CD14-positive monocyte (primary cell): Measurements from ENCODE around the gene GRIP1. TPM values are rescaled to one million over a fixed set of nuclear protein-coding genes. Genes with fewer than 3 reads are reported as not detected.

Experiments
- DNase-seq, 3 donors: peaks; one replicate each; pipeline ENCODE4 v3.0.0-alpha.2; 2011 to 2022
- H2AFZ ChIP-seq: 2 replicates; pipeline ENCODE4 v1.6.0; 2012; ENCODE audit warnings: mild to moderate bottlenecking, low read depth, low read length, inconsistent platforms; ENCODE audit not compliant: insufficient read depth, poor library complexity, severe bottlenecking
- H3K27ac ChIP-seq, 2 donors: 1 replicate in 1 of 2; 2 replicates in 1 of 2; pipeline ENCODE4 v1.5.1; 2012 to 2013; ENCODE audit warnings: low read length in 2 of 2, control low read depth in 1 of 2, inconsistent platforms in 1 of 2, low read depth in 1 of 2, mild to moderate bottlenecking in 1 of 2
- H3K27me3 ChIP-seq, 2 donors: one replicate each; pipeline versions ENCODE4 v1.6.0 to v1.6.1; 2011 to 2013; ENCODE audit warnings: low read length in 2 of 2; ENCODE audit not compliant: control insufficient read depth in 2 of 2, insufficient read depth in 2 of 2
- H3K36me3 ChIP-seq, 2 donors: replicated peaks in 1 of 2; 1 replicate in 1 of 2; 2 replicates in 1 of 2; pipeline versions ENCODE4 v1.5.1 to v1.6.1; 2012 to 2013; ENCODE audit warnings: low read length in 2 of 2, control low read depth in 1 of 2, inconsistent platforms in 1 of 2, mild to moderate bottlenecking in 1 of 2; ENCODE audit not compliant: insufficient read depth in 2 of 2, control insufficient read depth in 1 of 2
- H3K4me1 ChIP-seq, 2 donors: 1 replicate in 1 of 2; 2 replicates in 1 of 2; pipeline versions ENCODE4 v1.5.1 to v1.6.1; 2012 to 2013; ENCODE audit warnings: low read length in 2 of 2, control low read depth in 1 of 2, inconsistent platforms in 1 of 2, mild to moderate bottlenecking in 1 of 2, moderate library complexity in 1 of 2; ENCODE audit not compliant: insufficient read depth in 2 of 2, control insufficient read depth in 1 of 2
- H3K4me2 ChIP-seq: replicated peaks from 2 replicates; pipeline ENCODE3; 2012; ENCODE audit warnings: low read length, moderate library complexity, mild to moderate bottlenecking; ENCODE audit not compliant: poor library complexity, severe bottlenecking; ENCODE audit errors: extremely low read depth
- H3K4me3 ChIP-seq, 3 experiments: fragments of 200-600 bp in 1 of 3; sonication (generic) in 1 of 3; replicated peaks in 1 of 3; 1 replicate in 2 of 3; 2 replicates in 1 of 3; pipeline ENCODE4 v1.5.1; 2011 to 2013; ENCODE audit warnings: low read length in 3 of 3, mild to moderate bottlenecking in 3 of 3, control low read depth in 2 of 3, low read depth in 2 of 3, inconsistent platforms in 1 of 3, moderate library complexity in 1 of 3
- H3K79me2 ChIP-seq: 2 replicates; pipeline ENCODE4 v1.6.0; 2012; ENCODE audit warnings: mild to moderate bottlenecking, control low read depth, inconsistent platforms, low read length, moderate library complexity; ENCODE audit not compliant: insufficient read depth
- H3K9ac ChIP-seq: 2 replicates; pipeline ENCODE4 v1.6.0; 2017; ENCODE audit warnings: low read length, mild to moderate bottlenecking; ENCODE audit not compliant: insufficient read depth, poor library complexity, severe bottlenecking
- H3K9me3 ChIP-seq, 2 donors: replicated peaks in 1 of 2; 1 replicate in 1 of 2; 2 replicates in 1 of 2; pipeline versions ENCODE4 v1.5.1 to v1.6.1; 2012 to 2013; ENCODE audit warnings: low read length in 2 of 2, control low read depth in 1 of 2; ENCODE audit not compliant: control insufficient read depth in 1 of 2, insufficient read depth in 1 of 2
- H4K20me1 ChIP-seq: 2 replicates; pipeline ENCODE4 v1.6.0; 2012; ENCODE audit warnings: mild to moderate bottlenecking, low read length, control low read depth, moderate library complexity; ENCODE audit not compliant: insufficient read depth
- H3K27ac Mint-ChIP-seq, 7 donors: one replicate each; pipeline ENCODE4 v1.8.0; 2020; ENCODE audit warnings: mild to moderate bottlenecking in 7 of 7, mixed read lengths in 7 of 7, moderate library complexity in 6 of 7, inconsistent platforms in 2 of 7
- H3K27me3 Mint-ChIP-seq, 3 donors: one replicate each; pipeline ENCODE4 v1.8.0; 2021 to 2022; ENCODE audit warnings: low read depth in 3 of 3, mild to moderate bottlenecking in 3 of 3, mixed read lengths in 3 of 3, moderate library complexity in 3 of 3, inconsistent platforms in 1 of 3
- H3K36me3 Mint-ChIP-seq, 2 donors: one replicate each; pipeline ENCODE4 v1.8.0; 2020; ENCODE audit warnings: mixed read lengths in 2 of 2, inconsistent platforms in 1 of 2, mild to moderate bottlenecking in 1 of 2
- H3K4me1 Mint-ChIP-seq: one replicate; pipeline ENCODE4 v1.8.0; 2020; ENCODE audit warnings: mild to moderate bottlenecking, mixed read lengths
- H3K4me3 Mint-ChIP-seq, 2 donors: one replicate each; pipeline ENCODE4 v1.8.0; 2020; ENCODE audit warnings: mild to moderate bottlenecking in 2 of 2, mixed read lengths in 2 of 2, moderate library complexity in 1 of 2
- H3K9me3 Mint-ChIP-seq, 7 donors: one replicate each; pipeline ENCODE4 v1.8.0; 2020 to 2022; ENCODE audit warnings: mixed read lengths in 7 of 7, mild to moderate bottlenecking in 6 of 7, moderate library complexity in 6 of 7, inconsistent platforms in 2 of 7
- CTCF ChIP-seq: fragments of 200-600 bp; IDR thresholded peaks from one replicate; pipeline ENCODE4 v1.8.0; 2022; ENCODE audit warnings: antibody characterized with exemption, mild to moderate bottlenecking
- WGBS: methylation state at CpG from one replicate; pipeline ENCODE4 v1.1.5; 2013; ENCODE audit warnings: missing lambda C conversion rate; ENCODE audit not compliant: insufficient coverage; 5-methylcytosine and 5-hydroxymethylcytosine counted together
- intact Hi-C, 2 donors: fragments of 100-400 bp; cut with micrococcal nuclease; formaldehyde crosslinking; loops; one replicate each; pipeline versions ENCODE4 v1.15.0 to v1.15.1; 2023
- polyA plus RNA-seq, 3 donors: library from polyadenylated mRNA; depleted of rRNA in 1 of 3; unstranded in 2 of 3; stranded (reverse) in 1 of 3; fragments of 300-500 nt in 2 of 3; fragments of >200 nt in 1 of 3; fragmentation: Illumina TruSeq in 2 of 3; gene quantifications; 1 replicate in 2 of 3; 2 replicates in 1 of 3; pipeline ENCODE4 v1.2.3, GENCODE V29; 2012 to 2021

Gene GRIP1
- polyA plus RNA-seq, 3 donors = 0.21 TPM; not detected in 2

- H3K4me3 ChIP-seq = no peak overlapping the region
- H3K27ac ChIP-seq = no peak overlapping the region
- no peak overlapping the region for H3K9ac ChIP-seq
- WGBS = no CpG with 5 or more reads among the region's 1 CpG
- intact Hi-C loops = no loop called here
- H3K36me3 Mint-ChIP-seq = no peaks in the 10 kb centered on the region
- H3K27me3 ChIP-seq = no peaks in the 10 kb centered on the region
- H3K4me1 ChIP-seq = no peaks in the 10 kb centered on the region
- no peak overlapping the region for H3K4me2 ChIP-seq
- H3K9me3 ChIP-seq = no peaks in the 10 kb centered on the region
- H3K27me3 Mint-ChIP-seq = peaks cover 0 to 3% (median 2%) of the 10 kb centered on the region in 3 donors
- no peak overlapping the region for H2AFZ ChIP-seq
- peaks cover 4% of the 10 kb centered on the region for H3K4me1 Mint-ChIP-seq
- DNase-seq = no peak
- no peaks in the 10 kb centered on the region for H3K36me3 ChIP-seq
- no peak overlapping the region for H3K27ac Mint-ChIP-seq
- TF ChIP-seq CTCF = no peak
- H3K79me2 ChIP-seq = no peaks in the 10 kb centered on the region
- peaks cover 0 to 5% (median 0%) of the 10 kb centered on the region in 7 donors for H3K9me3 Mint-ChIP-seq
- H4K20me1 ChIP-seq = no peaks in the 10 kb centered on the region
- H3K4me3 Mint-ChIP-seq = no peak overlapping the region
Observed at GRCh38 chr12:66666481-66666880, 12.4 kb downstream of the GRIP1 start.

GRCh38 chr12:66665435-66665985 lies 13.4 kb downstream of the GRIP1 start:
- Mint-ChIP-seq H3K4me1 (peaks cover 4% of the 10 kb centered on the region), H3K4me3 (no peak overlapping the region), H3K9me3 (peaks cover 0 to 5% (median 0%) of the 10 kb centered on the region in 7 donors), H3K36me3 (no peaks in the 10 kb centered on the region), H3K27ac (no peak overlapping the region), H3K27me3 (peaks cover 0 to 3% (median 2%) of the 10 kb centered on the region in 3 donors)
- Histone ChIP-seq H2AFZ (no peak overlapping the region), H3K4me2 (no peak overlapping the region), H3K27me3 (no peaks in the 10 kb centered on the region), H3K79me2 (no peaks in the 10 kb centered on the region), H3K36me3 (no peaks in the 10 kb centered on the region), H4K20me1 (no peaks in the 10 kb centered on the region), H3K4me1 (no peaks in the 10 kb centered on the region), H3K4me3 (no peak overlapping the region), H3K9ac (no peak overlapping the region), H3K27ac (no peak overlapping the region), H3K9me3 (no peaks in the 10 kb centered on the region)
- no peak for TF ChIP-seq CTCF
- 83% methylated on average over 1 of the region's 3 CpGs for WGBS
- no peak for DNase-seq
- intact Hi-C loops = no loop called here
